Astrocyte of the spinal cord (primary cell): ENCODE data around the gene PRR12.

Source experiments
- DNase-seq: peaks from one replicate; pipeline ENCODE4 v3.0.0; 2011; ENCODE audit warnings: low read depth, low spot score
- H3K4me3 ChIP-seq: 2 replicates; pipeline ENCODE4 v1.5.1; 2011; ENCODE audit warnings: low read depth, mild to moderate bottlenecking, low read length, moderate library complexity
- CTCF ChIP-seq: IDR thresholded peaks from 2 replicates; pipeline ENCODE4 v1.5.1; 2012; ENCODE audit warnings: low read depth, mild to moderate bottlenecking, low read length, inconsistent platforms
- in situ Hi-C: cut with HindIII; loops from 2 replicates; pipeline ENCODE4 v1.10.0; 2017; ENCODE audit warnings: low sequenced_read_pairs

The PRR12 gene

DNA sequence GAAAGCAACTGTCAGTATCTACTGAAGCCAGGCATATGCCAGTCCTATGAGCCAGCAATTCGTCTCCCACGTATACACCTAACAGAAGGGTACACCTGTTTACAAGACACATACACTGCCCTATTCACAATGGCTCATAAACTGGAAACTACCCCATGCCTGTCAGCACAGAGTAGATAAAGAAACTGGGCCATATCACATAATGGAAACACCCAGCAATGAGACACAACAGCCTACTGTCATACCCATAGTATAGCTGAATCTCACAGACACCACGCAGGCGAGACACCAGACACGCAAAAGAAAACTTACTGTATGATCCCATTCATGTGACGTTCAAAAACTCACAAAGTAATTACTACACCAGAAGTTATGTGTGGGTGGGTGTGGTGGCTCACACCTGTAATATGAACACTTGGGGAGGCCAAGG, 26.4 kb upstream of the PRR12 start:
- in situ Hi-C loops = no loop called here
- DNase-seq = no peak
- TF ChIP-seq CTCF = no peak
- no peak overlapping the region for H3K4me3 ChIP-seq

DNA sequence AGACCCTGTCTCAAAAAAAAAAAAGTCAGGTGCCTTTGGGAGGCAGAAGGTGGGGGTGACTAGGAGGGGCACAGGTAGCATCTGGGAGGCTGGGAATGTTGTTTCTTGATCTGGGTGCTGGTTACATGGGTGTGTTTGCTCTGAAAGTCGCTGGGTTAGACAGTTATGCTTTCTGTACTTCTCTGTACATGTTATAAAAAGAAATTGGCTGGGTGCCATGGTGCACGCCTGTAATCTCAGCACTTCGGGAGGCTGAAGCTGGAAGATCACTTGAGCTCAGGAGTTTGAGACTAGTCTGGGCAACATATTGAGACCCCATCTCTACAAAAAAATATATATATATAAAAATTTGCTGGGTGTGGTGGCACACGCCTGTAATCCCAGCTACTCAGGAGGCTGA, 25.7 kb upstream of the PRR12 start:
- no peak overlapping the region for H3K4me3 ChIP-seq
- DNase-seq = no peak

DNA sequence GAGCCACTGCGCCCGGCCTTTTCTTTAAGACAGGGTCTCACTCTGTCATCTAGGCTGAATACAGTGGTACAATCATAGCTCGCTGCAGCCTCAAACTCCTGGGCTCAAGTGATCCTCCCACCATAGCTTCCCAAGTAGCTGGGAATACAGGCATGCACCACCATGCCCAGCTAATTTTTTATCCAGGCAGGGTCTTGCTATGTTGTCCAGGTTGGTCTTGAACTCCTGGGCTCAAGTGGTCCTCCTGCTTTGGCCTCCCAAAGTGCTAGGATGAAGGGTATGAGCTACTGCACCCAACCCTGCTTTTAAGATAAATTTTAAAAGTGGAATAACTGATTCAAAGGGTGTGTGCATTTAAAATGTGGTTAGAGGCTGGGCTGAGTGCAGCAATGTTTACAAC, 24.7 kb upstream of the PRR12 start:
- TF ChIP-seq CTCF = no peak
- in situ Hi-C loops = no loop called here
- no peak overlapping the region for H3K4me3 ChIP-seq
- no peak for DNase-seq

More for the DNA sequence above, 25.7 kb upstream of the PRR12 start:
- in situ Hi-C loops = no loop called here
- TF ChIP-seq CTCF = no peak

GRCh38 chr19:49567861-49568441, 23.0 kb upstream of the PRR12 start:
- DNase-seq = peak; percentile 15
- in situ Hi-C loops = no loop called here
- H3K4me3 ChIP-seq = no peak overlapping the region
- TF ChIP-seq CTCF = no peak

- in situ Hi-C loops = no loop called here
- DNase-seq = peak; percentile 82
- peak; percentile 99 for TF ChIP-seq CTCF
- no peak overlapping the region for H3K4me3 ChIP-seq
These were observed 20.7 kb upstream of the PRR12 start for GRCh38 chr19:49570138-49570856.

DNA sequence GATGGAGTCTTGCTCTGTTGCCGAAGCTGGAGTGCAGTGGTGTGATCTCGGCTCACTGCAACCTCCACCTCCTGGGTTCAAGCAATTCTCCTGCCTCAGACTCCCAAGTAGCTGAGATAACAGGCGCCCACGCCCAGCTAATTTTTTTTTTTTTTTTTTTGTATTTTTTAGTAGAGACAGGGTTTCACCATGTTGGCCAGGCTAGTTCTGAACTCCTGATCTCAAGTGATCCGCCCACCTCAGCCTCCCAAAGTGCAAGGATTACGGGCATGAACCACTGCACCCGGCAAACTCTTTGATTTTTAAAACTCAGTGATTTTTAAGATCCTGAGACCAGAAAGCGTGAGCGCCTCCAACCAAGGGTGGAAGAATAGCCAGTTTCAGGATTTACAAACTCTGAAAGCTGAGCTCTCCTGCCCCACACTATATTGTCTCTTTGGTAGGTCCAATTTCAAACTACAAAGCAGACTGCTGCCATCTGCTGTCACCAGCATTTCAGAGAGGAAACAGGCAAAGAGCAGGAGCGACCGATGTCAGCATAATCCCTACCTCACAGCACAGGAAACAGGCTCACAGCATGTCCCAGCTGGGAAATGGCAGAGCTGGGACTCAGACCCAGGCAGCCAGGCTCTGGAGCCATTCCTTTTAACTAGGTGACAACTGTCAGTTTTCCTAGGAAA, 19.8 kb upstream of the PRR12 start:
- DNase-seq = no peak
- in situ Hi-C loops = no loop called here
- H3K4me3 ChIP-seq = no peak overlapping the region
- peak; percentile 9 for TF ChIP-seq CTCF
